HG03175 (cell line): ENCODE data around the gene HS3ST4.

Experiments used
- ATAC-seq: cut with Tn5 transposase; IDR thresholded peaks from one replicate; pipeline ENCODE4 v1.9.1; 2021; ENCODE audit warnings: mild to moderate bottlenecking, moderate library complexity; ENCODE audit not compliant: unreplicated experiment

HS3ST4 gene

GRCh38 chr16:25817876-25818275 is 126.1 kb downstream of the HS3ST4 start:
- no peak for ATAC-seq

GRCh38 chr16:25823891-25824290 is 132.1 kb downstream of the HS3ST4 start:
- no peak for ATAC-seq

- ATAC-seq, result no peak
Measured at GRCh38 chr16:25827709-25828108, 135.9 kb downstream of the HS3ST4 start.

- ATAC-seq, result no peak
Measured at GRCh38 chr16:25828510-25828909, 136.8 kb downstream of the HS3ST4 start.

GRCh38 chr16:25832291-25832690 is 140.5 kb downstream of the HS3ST4 start:
- no peak for ATAC-seq

- ATAC-seq, result no peak
Measured at GRCh38 chr16:25834101-25834500, 142.3 kb downstream of the HS3ST4 start.

- ATAC-seq, result no peak
Measured at GRCh38 chr16:25835126-25835525, 143.4 kb downstream of the HS3ST4 start.

- ATAC-seq, result no peak
Measured at GRCh38 chr16:25838724-25839186, 147.0 kb downstream of the HS3ST4 start.

GRCh38 chr16:25841761-25842160 is 150.0 kb downstream of the HS3ST4 start:
- no peak for ATAC-seq

- ATAC-seq, result no peak
Measured at GRCh38 chr16:25845901-25846300, 154.1 kb downstream of the HS3ST4 start.

- ATAC-seq, result no peak
Measured at GRCh38 chr16:25854141-25854540, 162.4 kb downstream of the HS3ST4 start.

- no peak for ATAC-seq
Measured at GRCh38 chr16:25855063-25855462, 163.3 kb downstream of the HS3ST4 start.

GRCh38 chr16:25855818-25856217 is 164.1 kb downstream of the HS3ST4 start:
- no peak for ATAC-seq

GRCh38 chr16:25859645-25860044 is 167.9 kb downstream of the HS3ST4 start:
- ATAC-seq, result no peak

GRCh38 chr16:25867041-25867440 is 175.3 kb downstream of the HS3ST4 start:
- ATAC-seq, result no peak

GRCh38 chr16:25868106-25868505 is 176.3 kb downstream of the HS3ST4 start:
- ATAC-seq, result no peak

- ATAC-seq, result no peak
Measured at GRCh38 chr16:25868706-25869370, 177.1 kb downstream of the HS3ST4 start.

GRCh38 chr16:25872369-25873070 is 180.8 kb downstream of the HS3ST4 start:
- ATAC-seq, result no peak

- ATAC-seq, result no peak
Measured at GRCh38 chr16:25874196-25874595, 182.4 kb downstream of the HS3ST4 start.

- no peak for ATAC-seq
Measured at GRCh38 chr16:25875956-25876598, 184.3 kb downstream of the HS3ST4 start.

- no peak for ATAC-seq
Measured at GRCh38 chr16:25877103-25877502, 185.3 kb downstream of the HS3ST4 start.

- no peak for ATAC-seq
Measured at GRCh38 chr16:25886598-25886997, 194.8 kb downstream of the HS3ST4 start.
